Ovary (tissue), 1 donor: Measurements from ENCODE around the gene ATP9A.

Experiments used
- EP300 ChIP-seq: sonication (generic); formaldehyde crosslinking; IDR thresholded peaks from one replicate; pipeline ENCODE4 v1.6.1; 2017; ENCODE audit warnings: antibody characterized with exemption
- POLR2A ChIP-seq: fragments of 450-650 bp; IDR thresholded peaks from one replicate; pipeline ENCODE4 v1.6.1; 2017; ENCODE audit warnings: antibody characterized with exemption, mild to moderate bottlenecking, moderate library complexity

- TF ChIP-seq EP300 (no peak), POLR2A (no peak)
These were observed 62.8 kb downstream of the ATP9A start for GRCh38 chr20:51705400-51705799.
